Measurements from ENCODE around the gene DNM3.

The DNM3 gene

GRCh38 chr1:171817511-171818265, 23.6 kb upstream of the DNM3 start:
- H3K27ac ChIP-seq, result no peak overlapping the region
- DNase-seq (ENCODE audit: low spot score), result no peak

GRCh38 chr1:171819946-171820345, 21.4 kb upstream of the DNM3 start:
- TF ChIP-seq CTCF (IDR thresholded peaks at IDR 0.05), result no peak
- no peak overlapping the region for H3K27ac ChIP-seq
- DNase-seq (ENCODE audit: low spot score), result no peak
- no peak overlapping the region for H3K4me3 ChIP-seq

More at GRCh38 chr1:171817511-171818265, 23.6 kb upstream of the DNM3 start:
- no peak overlapping the region for H3K4me3 ChIP-seq
- no peak for TF ChIP-seq CTCF (IDR thresholded peaks at IDR 0.05)

GRCh38 chr1:171826973-171827372, 14.3 kb upstream of the DNM3 start:
- H3K27ac ChIP-seq, result no peak overlapping the region
- no peak for TF ChIP-seq CTCF (IDR thresholded peaks at IDR 0.05)
- DNase-seq (ENCODE audit: low spot score), result no peak
- no peak overlapping the region for H3K4me3 ChIP-seq

- TF ChIP-seq CTCF (IDR thresholded peaks at IDR 0.05), result no peak
- Histone ChIP-seq H3K27ac (no peak overlapping the region), H3K4me3 (no peak overlapping the region)
- DNase-seq (ENCODE audit: low spot score), result no peak
These were observed 12.5 kb upstream of the DNM3 start for GRCh38 chr1:171828794-171829193.

- H3K4me3 ChIP-seq, result no peak overlapping the region
- no peak for TF ChIP-seq CTCF (IDR thresholded peaks at IDR 0.05)
- H3K27ac ChIP-seq, result no peak overlapping the region
- no peak for DNase-seq (ENCODE audit: low spot score)
These were observed 8.0 kb upstream of the DNM3 start for GRCh38 chr1:171833091-171833825.

- TF ChIP-seq CTCF (IDR thresholded peaks at IDR 0.05), result no peak
- Histone ChIP-seq H3K27ac (no peak overlapping the region), H3K4me3 (no peak overlapping the region)
- DNase-seq (ENCODE audit: low spot score), result no peak
These were observed 6.5 kb upstream of the DNM3 start for GRCh38 chr1:171834821-171835220.

GRCh38 chr1:171835891-171836290, 5.4 kb upstream of the DNM3 start:
- H3K27ac ChIP-seq, result no peak overlapping the region
- H3K4me3 ChIP-seq, result no peak overlapping the region
- no peak for DNase-seq (ENCODE audit: low spot score)
- TF ChIP-seq CTCF (IDR thresholded peaks at IDR 0.05), result no peak

All from coronary artery (tissue), 2 donors.